Left cardiac atrium (tissue), 4 donors: ENCODE data around the gene NQO1. TPM values are rescaled to one million over a fixed set of nuclear protein-coding genes. Genes with fewer than 3 reads are reported as not detected.
A peak's percentile ranks its signal among the peaks of the same experiment; 100 is the strongest.
"Not testable (repeated sequence)": the region's sequence is repeated elsewhere in the genome, so short reads cannot be mapped to it uniquely, and the experiment has no call there.

Experiments used
- ATAC-seq, 2 donors: fragments of 200-7000 bp; cut with Tn5 transposase; one replicate each; pipeline ENCODE4 v1.9.1; 2020; ENCODE audit warnings: mild to moderate bottlenecking in 2 of 2, moderate library complexity in 2 of 2
- DNase-seq: peaks from one replicate; pipeline ENCODE4 v3.0.0-alpha.2; 2020
- intact Hi-C, 2 donors: fragments of 100-400 bp; cut with DNase I; formaldehyde crosslinking; loops; one replicate each; pipeline versions ENCODE4 v1.14.1 to v1.15.1; 2022 to 2023
- total RNA-seq, 2 donors: library from RNA; stranded (reverse); fragmentation: NEBNext Ultra II Directional; extraction: Animal tissue kit (Norgen Biotek cat#: 25700); gene quantifications; one replicate each; pipeline ENCODE4 v1.2.1, GENCODE V29; 2021
- donor health status: DM: no; HTN: yes; CAD: no.
- donor health status: DM: no; HTN: yes; CAD: no; lungs with severe emphysema.
- donor health status: DM: yes; HTN: yes; CAD: no.
- donor health status: Dilated cardiomyopathy.

NQO1 gene
- total RNA-seq, 2 donors from 2014 or later = 36.3 to 50.6 TPM

DNA sequence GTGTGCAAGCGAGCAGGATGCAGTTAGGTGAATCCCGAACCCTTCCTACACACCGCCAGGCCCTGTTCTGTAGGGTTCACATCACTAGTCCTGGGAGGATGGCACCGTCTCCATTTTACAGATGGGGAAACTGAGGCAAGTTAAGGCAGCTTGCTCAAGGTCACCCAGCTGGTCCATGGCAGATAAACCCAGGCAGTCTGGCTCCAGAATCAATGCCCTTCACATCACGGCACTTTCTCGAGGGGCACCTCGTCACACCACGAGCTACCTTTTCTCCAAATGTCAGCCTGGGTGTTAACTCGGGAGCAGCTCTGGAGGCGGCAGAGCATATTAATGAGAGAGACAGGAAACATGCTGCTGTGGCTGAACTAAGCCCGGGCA, 18.9 kb upstream of the NQO1 start:
- no peak for ATAC-seq
- intact Hi-C loops = no loop called here
- no peak for DNase-seq

DNA sequence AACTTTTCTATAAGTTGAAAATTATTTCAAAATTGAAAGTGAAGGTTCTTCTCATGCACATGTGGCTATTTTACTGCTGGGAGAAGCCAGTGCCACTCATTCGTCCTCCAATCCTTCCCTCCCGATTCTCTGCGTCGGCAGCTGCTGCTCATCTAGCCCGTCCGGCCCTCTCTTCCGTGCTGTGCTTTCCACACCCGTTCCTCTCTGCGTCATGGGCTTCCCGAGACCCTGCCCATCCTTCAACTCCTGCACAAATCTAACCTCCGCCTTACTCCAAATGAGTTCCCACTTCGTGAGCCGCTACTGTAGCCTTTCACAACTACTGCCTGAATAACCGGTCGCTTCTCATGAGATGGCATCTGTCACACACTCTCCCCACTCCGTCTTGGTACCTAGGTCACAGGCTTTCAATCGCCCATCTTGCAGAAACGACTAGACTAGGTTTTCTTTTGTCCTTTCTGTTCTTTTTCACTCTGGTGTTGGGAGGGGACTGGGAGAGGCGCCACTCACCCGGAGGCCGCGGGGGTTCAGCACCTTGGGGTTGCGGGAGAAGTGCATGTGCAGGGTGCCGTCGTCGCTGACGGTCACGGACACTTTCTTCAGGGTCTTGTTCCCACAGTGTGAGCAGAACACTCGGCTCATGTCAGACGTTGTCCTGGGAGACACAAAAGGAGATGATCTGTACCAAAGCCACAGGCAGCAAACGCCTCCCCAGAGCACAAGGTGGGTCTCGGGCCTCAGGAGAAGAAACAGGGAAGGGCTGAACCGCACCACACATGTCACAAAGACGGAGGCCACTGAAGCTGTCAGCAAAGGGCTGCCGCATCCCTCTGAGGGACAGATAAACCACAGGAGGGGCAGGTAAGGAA, 18.2 kb upstream of the NQO1 start:
- intact Hi-C loops = no loop called here

DNA sequence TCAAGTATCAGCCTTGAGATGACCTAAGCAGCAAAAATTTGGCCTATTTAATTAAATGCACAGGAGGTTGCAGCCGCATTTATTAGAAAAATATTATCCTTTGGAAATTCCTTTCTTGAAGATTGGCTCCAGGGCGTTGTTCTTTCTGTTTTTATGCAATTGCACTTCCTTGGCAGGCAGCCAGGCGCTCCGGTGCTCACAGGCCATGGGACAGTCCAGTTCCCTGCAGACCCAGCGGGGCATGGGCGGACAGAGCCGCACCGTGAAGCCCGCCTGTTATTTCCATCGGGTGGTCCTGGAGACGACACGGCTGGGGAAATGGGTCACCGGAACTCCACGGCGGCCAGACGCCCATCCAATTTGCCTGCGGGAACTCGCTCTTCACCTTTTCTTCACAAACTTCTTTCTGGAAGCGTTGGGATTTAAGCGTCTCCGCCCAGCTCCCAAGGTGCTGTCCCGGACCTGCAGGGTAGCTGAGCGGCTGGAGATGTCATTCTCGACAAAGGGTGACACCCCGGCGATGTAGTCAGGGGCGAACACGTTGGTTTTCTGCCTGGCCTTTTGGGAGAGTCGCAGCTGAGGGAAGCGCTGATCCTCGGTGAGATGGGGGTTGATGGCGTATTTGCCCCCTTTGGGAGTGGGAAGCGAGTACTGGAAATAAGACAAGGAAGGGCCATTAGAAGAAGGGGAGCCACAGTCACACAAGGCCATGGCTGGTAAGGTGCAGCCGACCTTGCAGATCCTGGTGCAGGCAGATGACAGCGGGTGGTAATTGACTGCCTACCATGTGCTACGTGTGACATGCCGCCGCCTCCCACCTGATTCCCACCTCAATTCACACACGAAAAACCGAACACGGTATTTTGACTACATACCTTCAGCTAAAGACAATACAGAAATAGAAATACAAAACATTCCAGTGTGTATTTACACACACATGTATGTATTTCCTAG, 15.9 kb upstream of the NQO1 start:
- intact Hi-C loops = no loop called here
- DNase-seq = peak; percentile 88
- peak; percentile 45 to 47 for ATAC-seq

More for the DNA sequence above, 18.2 kb upstream of the NQO1 start:
- DNase-seq (no peak), ATAC-seq (no peak)

DNA sequence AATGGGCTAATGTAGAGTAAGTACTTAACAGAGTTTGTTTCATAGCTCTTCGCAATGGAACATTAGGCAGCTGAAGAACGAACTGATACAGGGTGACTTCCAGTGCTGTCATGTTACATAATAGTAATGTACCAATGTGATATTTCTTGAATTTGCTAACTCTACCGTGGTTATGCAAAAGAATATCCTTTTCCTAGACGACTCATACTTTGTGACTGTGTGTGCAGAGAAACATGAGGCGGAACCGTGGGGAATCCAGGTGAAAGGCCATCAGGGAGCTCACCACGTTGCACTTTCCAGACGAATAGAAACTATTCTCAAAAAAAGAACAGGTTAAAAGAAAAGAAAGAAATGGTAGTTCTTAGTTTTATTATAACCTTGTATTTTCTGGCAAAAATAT, 15.2 kb upstream of the NQO1 start:
- intact Hi-C loops = no loop called here
- no peak for DNase-seq
- ATAC-seq = peak in 1 of 2 donors; percentile 36

DNA sequence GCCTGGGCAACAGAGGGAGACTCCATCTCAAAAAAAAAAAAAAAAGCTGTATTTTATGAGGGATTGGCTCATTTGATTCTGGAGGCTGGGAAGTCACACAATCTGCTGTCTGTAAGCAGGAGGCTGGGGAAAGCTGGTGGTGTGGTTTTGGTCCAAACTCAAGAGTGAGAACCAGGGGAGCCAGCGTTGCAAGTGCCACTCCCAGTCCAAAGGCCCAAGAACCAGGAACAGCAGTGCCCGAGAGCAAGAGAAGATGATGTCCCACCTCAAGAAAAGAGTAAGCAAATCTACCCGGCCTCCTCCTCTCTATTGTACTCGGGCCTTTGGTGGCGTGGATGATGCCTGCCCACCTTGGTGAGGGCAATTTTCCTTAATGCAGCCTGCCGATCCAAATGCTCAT, 5.7 kb upstream of the NQO1 start:
- DNase-seq (no peak), ATAC-seq (no peak)
- intact Hi-C loops = no loop called here

DNA sequence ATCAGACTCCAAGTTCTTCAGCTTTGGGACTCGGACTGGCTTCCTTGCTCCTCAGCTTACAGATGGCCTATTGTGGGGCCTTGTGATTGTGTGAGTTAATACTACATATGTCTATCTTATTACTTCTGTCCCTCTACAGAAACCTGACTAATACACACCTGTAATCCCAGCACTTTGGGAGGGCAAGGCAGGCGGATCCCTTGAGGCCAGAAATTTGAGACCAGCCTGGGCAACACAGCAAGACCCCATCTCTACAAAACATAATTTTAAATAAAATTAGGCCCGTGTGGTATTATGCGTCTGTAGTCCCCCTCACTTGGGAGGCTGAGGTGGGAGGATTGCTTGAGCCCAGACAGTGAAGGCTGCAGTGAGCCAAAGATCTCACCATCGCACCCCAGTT, 4.9 kb upstream of the NQO1 start:
- intact Hi-C loops, DNase-seq, ATAC-seq: not testable (repeated sequence)

DNA sequence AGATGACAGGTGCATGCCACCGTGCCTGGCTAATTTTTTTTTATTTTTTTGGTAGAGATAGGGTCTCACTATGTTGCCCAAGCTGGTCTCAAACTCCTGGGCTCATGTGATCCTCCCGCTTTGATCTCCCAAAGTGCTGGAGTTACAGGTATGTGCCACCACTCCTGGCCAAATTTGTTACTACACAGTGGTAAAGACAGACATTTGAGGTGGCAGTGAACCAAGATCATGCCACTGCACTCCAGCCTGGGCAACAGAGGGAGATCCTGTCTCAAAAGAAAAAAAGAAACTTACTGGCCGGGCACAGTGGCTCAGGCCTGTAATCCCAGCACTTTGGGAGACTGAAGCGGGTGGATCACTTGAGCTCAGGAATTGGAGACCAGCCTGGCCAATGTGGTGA, 2.7 kb upstream of the NQO1 start:
- ATAC-seq, intact Hi-C loops: not testable (repeated sequence)

DNA sequence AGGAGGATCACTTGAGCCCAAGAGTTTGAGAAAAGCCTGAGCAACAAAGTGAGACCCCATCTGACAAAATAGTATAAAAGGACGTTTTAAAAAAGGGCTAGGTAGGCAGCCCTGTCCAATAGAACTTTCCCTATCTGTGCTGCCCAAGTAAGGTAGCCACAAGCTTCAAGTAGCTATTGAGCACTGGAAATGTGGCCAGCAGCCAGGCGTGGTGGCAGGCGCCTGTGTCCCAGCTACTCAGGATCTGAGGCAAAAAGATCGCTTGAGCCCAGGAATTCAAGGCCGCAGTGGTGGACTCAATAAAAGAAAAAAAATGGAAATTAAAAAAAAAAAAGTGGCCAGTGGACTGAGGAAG, 1.5 kb upstream of the NQO1 start:
- DNase-seq = peak; percentile 39
- intact Hi-C loops = no loop called here
- no peak for ATAC-seq

More for the DNA sequence above, 2.7 kb upstream of the NQO1 start:
- DNase-seq = not testable (repeated sequence)

DNA sequence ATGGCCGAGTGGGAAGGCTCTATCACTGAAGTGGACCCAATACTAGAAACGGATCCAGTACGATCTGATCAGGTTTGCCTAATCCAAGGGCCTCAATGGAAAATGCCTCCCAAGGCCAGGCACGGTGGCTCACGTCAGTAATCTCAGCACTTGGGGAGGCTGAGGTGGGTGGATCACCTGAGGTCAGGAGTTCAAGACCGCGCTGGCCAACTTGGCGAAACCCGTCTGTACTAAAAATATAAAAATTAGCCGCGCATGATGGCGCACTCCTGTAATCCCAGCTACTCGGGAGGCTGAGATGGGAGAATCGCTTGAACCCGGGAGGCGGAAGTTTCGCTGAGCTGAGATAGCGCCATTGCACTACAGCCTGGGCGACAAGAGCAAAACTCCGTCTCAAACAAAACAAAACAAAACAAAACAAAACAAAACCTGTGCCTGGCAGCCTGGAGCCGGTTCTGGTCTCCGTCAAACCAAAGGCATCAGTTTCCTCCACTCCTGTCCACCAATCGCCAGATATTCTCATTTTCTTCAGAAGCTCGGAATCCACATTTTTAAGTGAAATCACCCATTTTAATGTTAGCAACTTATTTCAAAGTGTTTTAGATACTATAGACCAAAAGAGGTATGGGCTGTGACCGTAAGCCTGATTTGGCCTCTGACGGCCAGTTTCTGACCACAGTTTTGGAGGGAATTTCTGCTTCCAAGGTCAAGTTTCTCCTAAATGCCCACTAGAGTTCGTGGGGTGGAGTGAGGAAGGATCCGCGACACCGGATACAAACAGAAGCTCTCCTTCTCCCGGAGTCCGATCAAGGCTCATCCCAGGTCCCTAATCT, 664 bp downstream of the NQO1 start:
- intact Hi-C loops = no loop called here
- ATAC-seq (no peak), DNase-seq (no peak)

DNA sequence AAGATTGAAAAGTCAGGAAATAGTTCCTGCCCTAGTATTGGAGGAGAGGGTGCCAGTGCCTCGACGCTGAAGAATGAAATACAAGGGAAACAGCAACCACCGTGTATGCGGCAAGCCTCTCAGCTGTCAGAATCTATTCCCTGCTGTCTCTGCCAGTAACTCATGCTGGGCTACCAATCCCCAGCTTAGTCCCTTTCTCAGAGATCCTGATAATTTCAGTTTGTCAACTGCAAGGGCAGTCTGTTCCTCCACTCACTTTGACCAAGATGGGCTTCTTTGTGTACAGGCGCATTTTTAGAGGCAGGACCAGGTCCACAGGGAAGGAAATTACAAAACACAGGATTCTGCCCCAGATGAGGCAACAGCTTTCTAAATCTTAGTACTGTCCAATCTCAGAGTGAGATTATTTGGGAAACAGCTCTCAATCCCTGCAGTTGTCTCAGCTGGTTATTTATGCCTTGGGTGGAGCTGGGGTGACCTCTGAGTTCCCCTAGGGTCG, 1.3 kb downstream of the NQO1 start:
- intact Hi-C loops = no loop called here
- no peak for ATAC-seq
- DNase-seq = no peak

DNA sequence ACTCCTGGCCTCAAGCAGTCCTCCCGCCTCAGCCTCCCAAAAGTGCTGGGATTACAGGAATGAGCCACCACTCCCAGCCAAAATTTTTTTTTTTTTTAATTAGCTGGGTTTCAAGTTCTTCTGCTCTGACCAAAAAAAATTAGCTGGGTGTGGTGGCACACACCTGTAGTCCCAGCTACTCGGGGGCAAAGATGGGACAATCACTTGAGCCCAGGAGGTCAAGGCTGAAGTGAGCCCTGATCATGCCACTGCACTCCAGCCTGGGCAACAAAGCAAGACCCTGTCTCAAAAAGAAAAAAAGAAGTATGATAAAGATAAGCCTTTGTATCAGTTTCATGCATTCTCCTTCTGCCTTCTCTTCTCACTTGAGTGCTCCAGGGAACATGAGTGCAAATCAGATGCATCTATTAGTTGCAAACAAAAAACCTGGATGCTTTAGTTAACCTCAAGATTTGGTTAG, 1.9 kb downstream of the NQO1 start:
- DNase-seq (no peak), ATAC-seq (no peak)
- intact Hi-C loops = no loop called here

DNA sequence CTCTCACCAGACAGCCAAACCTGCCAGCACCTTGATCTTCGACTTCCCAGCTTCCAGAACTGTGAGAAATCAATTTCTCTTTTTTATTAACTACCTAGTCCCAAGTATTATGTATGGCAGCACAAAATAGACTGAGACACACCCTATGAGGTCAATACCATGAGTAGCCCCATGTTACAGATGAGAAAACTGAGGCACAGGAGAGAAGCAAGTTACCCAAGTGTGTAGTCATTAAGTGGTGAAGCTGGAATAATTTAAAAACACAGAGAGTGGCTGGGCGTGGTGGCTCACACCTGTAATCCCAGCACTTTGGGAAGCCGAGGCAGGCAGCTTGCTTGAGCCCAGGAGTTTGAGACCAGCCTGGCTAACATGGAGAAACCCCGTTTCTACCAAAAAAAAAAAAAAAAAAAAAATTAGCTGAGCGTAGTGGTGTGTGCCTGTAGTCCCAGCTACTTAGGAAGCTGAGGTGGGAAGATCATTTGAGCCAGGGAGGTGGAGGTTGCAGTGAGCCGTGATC, 4.9 kb downstream of the NQO1 start:
- intact Hi-C loops = no loop called here
- no peak for DNase-seq
- ATAC-seq = no peak

DNA sequence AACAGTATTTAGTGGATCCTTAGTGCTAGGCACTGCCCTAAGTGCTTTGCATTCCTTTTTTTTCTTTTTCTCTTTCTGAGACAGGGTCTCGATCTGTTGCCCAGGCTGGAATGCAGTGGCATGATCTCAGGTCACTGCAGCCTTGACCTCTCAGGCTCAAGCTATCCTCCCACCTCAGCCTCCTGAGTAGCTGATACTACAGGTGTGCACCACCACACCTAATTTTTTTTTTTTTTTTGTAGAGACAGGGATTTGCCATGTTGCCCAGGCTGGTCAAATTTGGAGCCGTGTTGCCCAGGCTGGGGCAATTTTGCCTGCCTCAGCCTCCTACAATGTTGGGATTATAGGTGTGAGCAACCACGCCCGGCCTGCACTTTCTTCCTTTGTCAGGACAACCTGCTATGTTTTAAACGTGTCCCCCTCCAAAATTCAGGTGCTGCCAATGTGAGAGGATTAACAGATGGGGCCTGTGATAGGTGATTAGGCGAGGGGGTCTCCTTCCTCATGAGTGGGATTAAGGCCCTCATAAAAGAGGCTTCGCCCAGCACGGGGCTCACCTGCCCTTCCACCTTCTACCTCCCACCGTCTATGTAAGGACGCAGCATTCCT, 5.4 kb downstream of the NQO1 start:
- ATAC-seq = no peak
- DNase-seq = no peak
- intact Hi-C loops = no loop called here

DNA sequence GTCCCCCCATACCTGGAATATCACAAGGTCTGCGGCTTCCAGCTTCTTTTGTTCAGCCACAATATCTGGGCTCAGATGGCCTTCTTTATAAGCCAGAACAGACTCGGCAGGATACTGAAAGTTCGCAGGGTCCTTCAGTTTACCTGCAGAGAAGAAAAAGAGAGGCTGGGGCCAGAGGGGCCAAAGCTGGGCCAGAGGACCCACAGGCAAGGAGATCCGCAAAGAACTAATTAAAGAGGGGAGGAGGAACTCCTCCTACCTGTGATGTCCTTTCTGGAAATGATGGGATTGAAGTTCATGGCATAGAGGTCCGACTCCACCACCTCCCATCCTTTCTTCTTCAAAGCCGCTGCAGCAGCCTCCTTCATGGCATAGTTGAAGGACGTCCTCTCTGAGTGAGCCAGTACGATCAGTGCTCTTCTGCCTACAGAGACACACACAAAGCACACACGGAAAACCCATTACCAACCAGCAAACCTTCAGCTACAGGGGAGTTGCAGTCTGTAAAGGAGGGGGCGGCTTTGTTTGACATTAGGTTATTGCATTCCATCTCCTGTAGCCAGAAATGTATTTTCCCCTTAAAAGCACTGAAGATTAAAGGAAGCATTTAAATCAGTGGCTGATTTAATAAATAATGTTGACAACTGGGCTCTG, 8.1 kb downstream of the NQO1 start:
- ATAC-seq (no peak), DNase-seq (no peak)
- intact Hi-C loops = no loop called here

DNA sequence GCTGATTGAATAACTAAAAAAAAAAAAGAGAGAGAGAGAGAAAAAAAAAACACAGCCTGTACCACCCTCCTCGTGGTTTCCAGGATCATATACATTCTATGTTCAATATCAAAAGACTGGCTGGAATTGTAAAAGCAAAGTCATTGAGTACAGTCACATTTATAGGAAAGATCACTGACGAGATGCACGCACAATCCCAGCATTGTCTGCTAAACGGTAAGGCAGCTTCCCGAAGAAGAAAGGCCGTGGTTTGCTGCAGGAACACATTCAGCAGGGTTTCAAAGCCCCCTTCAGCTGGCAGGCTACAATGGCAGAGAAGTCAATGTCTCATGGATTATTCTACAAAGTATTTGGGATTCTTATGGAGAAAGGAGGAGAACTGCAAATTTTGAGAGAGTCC, 9.3 kb downstream of the NQO1 start:
- DNase-seq = no peak
- ATAC-seq = no peak
- intact Hi-C loops = no loop called here

DNA sequence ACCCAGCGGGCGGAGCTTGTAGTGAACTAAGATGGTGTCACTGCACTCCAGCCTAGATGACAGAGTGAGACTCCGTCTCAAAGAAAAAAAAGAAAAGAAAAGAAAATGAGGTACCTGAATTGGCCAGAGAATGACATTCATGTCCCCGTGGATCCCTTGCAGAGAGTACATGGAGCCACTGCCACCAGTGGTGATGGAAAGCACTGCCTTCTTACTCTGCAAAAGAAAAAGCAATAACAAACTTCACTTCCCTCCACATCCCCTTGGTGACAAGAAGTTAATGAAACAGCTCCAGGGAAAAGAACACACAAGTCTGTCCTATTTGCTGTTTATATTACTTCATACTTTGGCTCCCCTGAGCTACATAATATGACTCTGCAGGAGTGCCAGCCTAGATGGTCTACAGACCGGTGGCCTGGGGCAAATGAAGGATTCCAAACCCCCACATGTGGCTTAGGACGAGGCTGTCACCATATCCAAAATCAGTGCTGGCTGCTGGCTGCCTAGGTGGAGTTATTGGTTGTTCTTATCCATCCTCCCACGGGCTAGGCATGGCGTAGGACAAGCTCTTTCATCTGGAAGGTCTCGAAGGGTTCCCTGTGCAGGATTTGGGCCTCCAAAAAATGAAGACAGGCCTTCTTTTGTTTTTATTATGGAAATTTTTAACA, 13.3 kb downstream of the NQO1 start:
- intact Hi-C loops = loop anchor here in 1 of 2 donors (5.0 kb wide), 1 partner anchor 39 kb away; the partner anchor contains the start of gene NOB1
- no peak for DNase-seq
- no peak for ATAC-seq

DNA sequence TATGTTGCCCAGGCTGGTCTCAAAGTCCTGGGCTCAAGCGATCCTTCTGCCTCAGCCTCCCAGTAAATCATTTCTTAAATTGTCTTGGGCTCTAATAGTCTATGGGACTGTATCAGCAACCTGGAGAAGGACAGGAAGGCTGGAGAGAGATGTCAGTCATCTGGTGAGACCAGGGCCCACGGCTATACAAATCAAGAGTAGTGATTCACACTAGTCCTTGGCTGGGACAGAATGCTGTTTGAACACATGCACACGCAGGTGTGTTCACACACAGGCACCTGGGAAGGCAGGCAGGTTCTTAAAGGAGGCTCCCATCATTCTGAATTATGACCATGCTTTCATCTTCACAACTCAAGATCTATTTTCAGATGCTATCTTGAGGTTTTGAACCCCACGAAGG, 14.1 kb downstream of the NQO1 start:
- intact Hi-C loops = loop anchor here in 1 of 2 donors (5.0 kb wide), 1 partner anchor 40 kb away; the partner anchor contains the start of gene NOB1
- ATAC-seq (no peak), DNase-seq (no peak)
